H9 (cell line): ENCODE measurements around the gene ANK3. TPM values are rescaled to one million over a fixed set of nuclear protein-coding genes. Genes with fewer than 3 reads are reported as not detected.

ENCODE experiments used
- DNase-seq: peaks from one replicate; pipeline ENCODE4 v3.0.0-alpha.2; 2017
- H2AFZ ChIP-seq: one replicate; pipeline ENCODE4 v1.6.1; 2013; ENCODE audit warnings: mild to moderate bottlenecking, low read length, control low read depth, moderate library complexity
- H2AK5ac ChIP-seq: 2 replicates; pipeline ENCODE4 v1.6.1; 2013; ENCODE audit warnings: low read length, control low read depth, mixed read lengths; ENCODE audit not compliant: insufficient read length
- H2BK120ac ChIP-seq: one replicate; pipeline ENCODE4 v1.6.1; 2013; ENCODE audit warnings: low read depth, mild to moderate bottlenecking, low read length, control low read depth, inconsistent platforms; ENCODE audit not compliant: poor library complexity, severe bottlenecking
- H2BK12ac ChIP-seq: 2 replicates; pipeline ENCODE4 v1.6.1; 2013; ENCODE audit warnings: low read length, control low read depth, mixed read lengths, low read depth; ENCODE audit not compliant: insufficient read length
- H2BK15ac ChIP-seq: 2 replicates; pipeline ENCODE4 v1.6.1; 2013; ENCODE audit warnings: low read depth, low read length, control low read depth
- H2BK20ac ChIP-seq: one replicate; pipeline ENCODE4 v1.6.1; 2013; ENCODE audit warnings: low read depth, mild to moderate bottlenecking, low read length, control low read depth, inconsistent platforms; ENCODE audit not compliant: poor library complexity, severe bottlenecking
- H2BK5ac ChIP-seq: 2 replicates; pipeline ENCODE4 v1.6.1; 2013; ENCODE audit warnings: low read length, control low read depth, mixed read lengths; ENCODE audit not compliant: insufficient read length
- H3K14ac ChIP-seq: 2 replicates; pipeline ENCODE4 v1.6.1; 2013; ENCODE audit warnings: low read length, control low read depth; ENCODE audit not compliant: insufficient read depth
- H3K18ac ChIP-seq: 2 replicates; pipeline ENCODE4 v1.6.1; 2013; ENCODE audit warnings: low read depth, mild to moderate bottlenecking, mixed read lengths, low read length, control low read depth; ENCODE audit not compliant: insufficient read length
- H3K23ac ChIP-seq: 2 replicates; pipeline ENCODE4 v1.6.1; 2013; ENCODE audit warnings: low read length, control low read depth, mixed read lengths, low read depth; ENCODE audit not compliant: insufficient read length
- H3K23me2 ChIP-seq: 2 replicates; pipeline ENCODE4 v1.6.1; 2013; ENCODE audit warnings: low read depth, mild to moderate bottlenecking, mixed read lengths, low read length, control low read depth; ENCODE audit not compliant: insufficient read length, poor library complexity, severe bottlenecking
- H3K27ac ChIP-seq: 2 replicates; pipeline ENCODE4 v1.5.1; 2013; ENCODE audit warnings: low read length, control low read depth, mixed read lengths, low read depth; ENCODE audit not compliant: insufficient read length
- H3K27me3 ChIP-seq: 2 replicates; pipeline ENCODE4 v1.6.1; 2013; ENCODE audit warnings: low read length, control low read depth, inconsistent platforms; ENCODE audit not compliant: insufficient read depth
- H3K4ac ChIP-seq: 2 replicates; pipeline ENCODE4 v1.6.1; 2013; ENCODE audit warnings: low read depth, mild to moderate bottlenecking, control low read depth, inconsistent platforms, low read length, moderate library complexity
- H3K4me1 ChIP-seq: 2 replicates; pipeline ENCODE4 v1.6.1; 2013; ENCODE audit warnings: low read length, control low read depth, inconsistent platforms; ENCODE audit not compliant: insufficient read depth
- H3K4me2 ChIP-seq: 2 replicates; pipeline ENCODE4 v1.6.1; 2013; ENCODE audit warnings: low read length, control low read depth, mixed read lengths; ENCODE audit not compliant: insufficient read length, insufficient read depth
- H3K56ac ChIP-seq: 2 replicates; pipeline ENCODE4 v1.6.1; 2013; ENCODE audit warnings: low read depth, mild to moderate bottlenecking, mixed read lengths, low read length, control low read depth; ENCODE audit not compliant: insufficient read length
- H3K79me1 ChIP-seq: 2 replicates; pipeline ENCODE4 v1.6.1; 2013; ENCODE audit warnings: low read depth, mild to moderate bottlenecking, moderate library complexity, low read length, control low read depth, inconsistent platforms; ENCODE audit not compliant: insufficient read depth, poor library complexity, severe bottlenecking
- H3K79me2 ChIP-seq: 2 replicates; pipeline ENCODE4 v1.6.1; 2013; ENCODE audit warnings: low read length, control low read depth, inconsistent platforms; ENCODE audit not compliant: insufficient read depth
- H3K9ac ChIP-seq: 2 replicates; pipeline ENCODE4 v1.6.1; 2013; ENCODE audit warnings: low read length, control low read depth, mixed read lengths; ENCODE audit not compliant: insufficient read length; ENCODE audit errors: extremely low read depth
- H3K9me3 ChIP-seq: one replicate; pipeline ENCODE4 v1.6.1; 2013; ENCODE audit warnings: low read depth, low read length, inconsistent platforms; ENCODE audit not compliant: control insufficient read depth
- H3T11ph ChIP-seq: one replicate; pipeline ENCODE4 v1.6.1; 2013; ENCODE audit warnings: mild to moderate bottlenecking, low read length, control low read depth, inconsistent platforms
- H4K20me1 ChIP-seq: one replicate; pipeline ENCODE4 v1.6.1; 2013; ENCODE audit not compliant: control insufficient read depth, insufficient read length, insufficient read depth
- H4K5ac ChIP-seq: 2 replicates; pipeline ENCODE4 v1.6.1; 2013; ENCODE audit warnings: low read depth, mild to moderate bottlenecking, mixed read lengths, low read length, control low read depth; ENCODE audit not compliant: insufficient read length
- H4K8ac ChIP-seq: replicated peaks from 2 replicates; pipeline ENCODE4 v1.6.1; 2013; ENCODE audit warnings: low read length, control low read depth, mixed read lengths, low read depth; ENCODE audit not compliant: insufficient read length
- H4K91ac ChIP-seq: 2 replicates; pipeline ENCODE4 v1.6.1; 2013; ENCODE audit warnings: low read depth, mild to moderate bottlenecking, moderate library complexity, mixed read lengths, low read length, control low read depth; ENCODE audit not compliant: insufficient read length
- H3K27ac Mint-ChIP-seq, 3 experiments: 2 replicates in 2 of 3; 3 replicates in 1 of 3; pipeline ENCODE4 v1.8.0; 2020 to 2021; ENCODE audit warnings: mixed read lengths in 3 of 3, mild to moderate bottlenecking in 1 of 3, moderate library complexity in 1 of 3
- H3K27me3 Mint-ChIP-seq: 2 replicates; pipeline ENCODE4 v1.8.0; 2021; ENCODE audit warnings: low read depth, mild to moderate bottlenecking, moderate library complexity, mixed read lengths
- H3K36me3 Mint-ChIP-seq, 3 experiments: 2 replicates in 2 of 3; 3 replicates in 1 of 3; pipeline ENCODE4 v1.8.0; 2020 to 2021; ENCODE audit warnings: low read depth in 3 of 3, mixed read lengths in 3 of 3; ENCODE audit not compliant: insufficient read depth in 1 of 3
- H3K4me1 Mint-ChIP-seq, 2 experiments: 2 replicates each; pipeline ENCODE4 v1.8.0; 2020; ENCODE audit warnings: mixed read lengths in 2 of 2
- H3K4me3 Mint-ChIP-seq, 2 experiments: 2 replicates in 1 of 2; 3 replicates in 1 of 2; pipeline ENCODE4 v1.8.0; 2020 to 2021; ENCODE audit warnings: mild to moderate bottlenecking in 2 of 2, mixed read lengths in 2 of 2, moderate library complexity in 1 of 2
- H3K9me3 Mint-ChIP-seq, 2 experiments: 2 replicates in 1 of 2; 3 replicates in 1 of 2; pipeline ENCODE4 v1.8.0; 2020; ENCODE audit warnings: mild to moderate bottlenecking in 2 of 2, mixed read lengths in 2 of 2, moderate library complexity in 1 of 2
- WGBS: extraction: QIAGEN DNeasy Blood & Tissue Kit; methylation state at CpG from one replicate; pipeline ENCODE4 v1.1.7; 2013; ENCODE audit warnings: missing lambda C conversion rate, low lambda C conversion rate, mixed read lengths; ENCODE audit not compliant: insufficient read length; ENCODE audit errors: extremely low coverage; 5-methylcytosine and 5-hydroxymethylcytosine counted together
- total RNA-seq: library from RNA; stranded (reverse); gene quantifications from 2 replicates; pipeline ENCODE4 v1.2.1, GENCODE V29; 2021
- TF ChIP-seq, protein P1 (sequence below): fragments of 200-600 bp; sonication (generic); conservative IDR thresholded peaks from 3 replicates; pipeline ENCODE4 v1.8.0; 2021; ENCODE audit warnings: antibody characterized with exemption, mild to moderate bottlenecking

Gene ANK3
- total RNA-seq, 1 experiment from 2014 or later, result 59.6 TPM

DNA sequence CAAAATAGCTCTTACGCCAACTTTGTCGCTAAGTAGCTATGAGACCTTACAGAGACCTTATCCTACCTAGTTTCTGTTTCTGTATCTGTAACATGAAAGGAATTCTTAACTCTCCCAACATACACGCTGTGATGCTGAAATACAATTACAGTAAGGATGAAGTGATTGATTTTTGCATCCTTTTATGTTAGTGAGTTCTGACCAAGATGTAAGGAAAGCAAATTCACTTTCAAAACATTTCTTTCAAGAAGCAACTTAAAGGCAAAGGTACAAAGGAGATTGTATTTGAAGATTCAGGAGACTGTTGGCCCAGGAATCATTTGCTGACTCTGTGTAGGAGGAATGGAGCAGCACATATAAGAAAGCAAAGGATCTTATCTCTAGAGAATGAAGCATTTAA is 7.1 kb upstream of the ANK3 start:
- Histone ChIP-seq H4K8ac (no peak overlapping the region), H3K56ac (no peak overlapping the region), H3K79me2 (no peaks in the 10 kb centered on the region), H4K20me1 (no peaks in the 10 kb centered on the region), H3K9me3 (no peaks in the 10 kb centered on the region), H2BK15ac (no peak overlapping the region), H3K27me3 (no peaks in the 10 kb centered on the region), H3K4me1 (peaks cover 2% of the 10 kb centered on the region; the same call in 1 of the 2 replicates), H3K4me2 (no peak overlapping the region), H3K23me2 (no peaks in the 10 kb centered on the region), H3K9ac (no peak overlapping the region), H3K18ac (no peak overlapping the region), H2BK12ac (no peak overlapping the region), H3K23ac (no peak overlapping the region), H2BK20ac (no peak overlapping the region), H4K91ac (no peak overlapping the region), H3K27ac (no peak overlapping the region), H3K4ac (no peak overlapping the region), H3K79me1 (no peaks in the 10 kb centered on the region), H4K5ac (no peak overlapping the region), H2AK5ac (no peak overlapping the region), H3K14ac (no peak overlapping the region), H2AFZ (no peak overlapping the region), H2BK120ac (no peak overlapping the region), H2BK5ac (no peak overlapping the region), H3T11ph (no peak overlapping the region)
- H3K4me1 Mint-ChIP-seq, result peaks cover 6 to 13% of the 10 kb centered on the region in 2 experiments
- H3K4me3 Mint-ChIP-seq, result no peak overlapping the region
- no CpG with 5 or more reads among the region's 3 CpGs for WGBS
- no peak for DNase-seq
- no peaks in the 10 kb centered on the region for H3K9me3 Mint-ChIP-seq
- H3K27ac Mint-ChIP-seq, result no peak overlapping the region
- TF ChIP-seq, protein P1, sequence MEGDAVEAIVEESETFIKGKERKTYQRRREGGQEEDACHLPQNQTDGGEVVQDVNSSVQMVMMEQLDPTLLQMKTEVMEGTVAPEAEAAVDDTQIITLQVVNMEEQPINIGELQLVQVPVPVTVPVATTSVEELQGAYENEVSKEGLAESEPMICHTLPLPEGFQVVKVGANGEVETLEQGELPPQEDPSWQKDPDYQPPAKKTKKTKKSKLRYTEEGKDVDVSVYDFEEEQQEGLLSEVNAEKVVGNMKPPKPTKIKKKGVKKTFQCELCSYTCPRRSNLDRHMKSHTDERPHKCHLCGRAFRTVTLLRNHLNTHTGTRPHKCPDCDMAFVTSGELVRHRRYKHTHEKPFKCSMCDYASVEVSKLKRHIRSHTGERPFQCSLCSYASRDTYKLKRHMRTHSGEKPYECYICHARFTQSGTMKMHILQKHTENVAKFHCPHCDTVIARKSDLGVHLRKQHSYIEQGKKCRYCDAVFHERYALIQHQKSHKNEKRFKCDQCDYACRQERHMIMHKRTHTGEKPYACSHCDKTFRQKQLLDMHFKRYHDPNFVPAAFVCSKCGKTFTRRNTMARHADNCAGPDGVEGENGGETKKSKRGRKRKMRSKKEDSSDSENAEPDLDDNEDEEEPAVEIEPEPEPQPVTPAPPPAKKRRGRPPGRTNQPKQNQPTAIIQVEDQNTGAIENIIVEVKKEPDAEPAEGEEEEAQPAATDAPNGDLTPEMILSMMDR, result no peak
- no peaks in the 10 kb centered on the region for H3K36me3 Mint-ChIP-seq
- no peaks in the 10 kb centered on the region for H3K27me3 Mint-ChIP-seq
